RWPE2 (cell line): ENCODE results near the gene USP35.

Experiments
- ATAC-seq: fragments of 200-7000 bp; cut with Tn5 transposase; 3 replicates; pipeline ENCODE4 v1.9.1; 2021; ENCODE audit warnings: low read depth
- DNase-seq: peaks from one replicate; pipeline ENCODE4 v3.0.0-alpha.2; 2020; ENCODE audit warnings: low spot score
- H3K27ac ChIP-seq: fragments of 450-650 bp; 2 replicates; pipeline ENCODE4 v1.5.1; 2017; ENCODE audit warnings: mild to moderate bottlenecking; ENCODE audit not compliant: poor library complexity, severe bottlenecking
- H3K27me3 ChIP-seq: fragments of 250-450 bp; sonication (Bioruptor Pico); 2 replicates; pipeline ENCODE4 v1.5.1; 2021; ENCODE audit warnings: mild to moderate bottlenecking, moderate library complexity; ENCODE audit not compliant: insufficient read depth, poor library complexity, severe bottlenecking
- H3K36me3 ChIP-seq: fragments of 250-450 bp; sonication (Bioruptor Pico); 2 replicates; pipeline ENCODE4 v1.5.1; 2020; ENCODE audit warnings: low read depth, mild to moderate bottlenecking, moderate library complexity
- H3K4me1 ChIP-seq: fragments of 250-450 bp; sonication (Bioruptor Pico); 2 replicates; pipeline ENCODE4 v1.5.1; 2021; ENCODE audit warnings: mild to moderate bottlenecking, moderate library complexity; ENCODE audit not compliant: insufficient read depth, poor library complexity, severe bottlenecking
- H3K4me3 ChIP-seq: fragments of 250-450 bp; sonication (Bioruptor Pico); 2 replicates; pipeline ENCODE4 v1.5.1; 2021; ENCODE audit warnings: mild to moderate bottlenecking, moderate library complexity; ENCODE audit not compliant: severe bottlenecking
- H3K9me3 ChIP-seq: fragments of 250-450 bp; sonication (Bioruptor Pico); 2 replicates; pipeline ENCODE4 v1.5.1; 2021; ENCODE audit warnings: mild to moderate bottlenecking, moderate library complexity; ENCODE audit not compliant: severe bottlenecking
- TF ChIP-seq, protein P1 (sequence below): fragments of 450-650 bp; IDR thresholded peaks from one replicate; pipeline ENCODE4 v1.5.1; 2017; ENCODE audit warnings: mild to moderate bottlenecking, moderate library complexity; ENCODE audit not compliant: poor library complexity, severe bottlenecking

Gene USP35

DNA sequence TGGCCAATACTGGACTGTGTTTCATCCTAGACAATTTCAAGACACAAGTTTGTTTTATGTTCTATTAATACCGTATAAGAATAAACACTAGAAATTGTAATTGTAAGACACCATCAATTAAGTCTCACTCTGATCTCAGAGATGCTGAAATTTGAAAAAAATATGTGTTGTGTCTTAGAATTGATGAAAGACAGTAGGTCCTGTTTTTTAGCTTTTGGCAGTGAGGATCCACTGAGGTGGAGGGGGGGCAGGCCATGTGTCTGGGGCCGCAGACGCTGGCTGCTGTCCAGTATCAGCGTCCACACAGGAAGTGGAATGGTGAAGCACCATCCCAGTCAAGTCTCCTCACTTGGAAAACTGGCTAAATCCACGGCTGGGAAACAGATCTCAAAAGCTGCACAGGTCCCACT, 26.8 kb upstream of the USP35 start:
- no peaks in the 10 kb centered on the region for H3K4me1 ChIP-seq
- no peak overlapping the region for H3K27ac ChIP-seq
- no peaks in the 10 kb centered on the region for H3K36me3 ChIP-seq
- no peak overlapping the region for H3K4me3 ChIP-seq
- no peaks in the 10 kb centered on the region for H3K27me3 ChIP-seq
- ATAC-seq (no peak), DNase-seq (no peak)
- TF ChIP-seq, protein P1, sequence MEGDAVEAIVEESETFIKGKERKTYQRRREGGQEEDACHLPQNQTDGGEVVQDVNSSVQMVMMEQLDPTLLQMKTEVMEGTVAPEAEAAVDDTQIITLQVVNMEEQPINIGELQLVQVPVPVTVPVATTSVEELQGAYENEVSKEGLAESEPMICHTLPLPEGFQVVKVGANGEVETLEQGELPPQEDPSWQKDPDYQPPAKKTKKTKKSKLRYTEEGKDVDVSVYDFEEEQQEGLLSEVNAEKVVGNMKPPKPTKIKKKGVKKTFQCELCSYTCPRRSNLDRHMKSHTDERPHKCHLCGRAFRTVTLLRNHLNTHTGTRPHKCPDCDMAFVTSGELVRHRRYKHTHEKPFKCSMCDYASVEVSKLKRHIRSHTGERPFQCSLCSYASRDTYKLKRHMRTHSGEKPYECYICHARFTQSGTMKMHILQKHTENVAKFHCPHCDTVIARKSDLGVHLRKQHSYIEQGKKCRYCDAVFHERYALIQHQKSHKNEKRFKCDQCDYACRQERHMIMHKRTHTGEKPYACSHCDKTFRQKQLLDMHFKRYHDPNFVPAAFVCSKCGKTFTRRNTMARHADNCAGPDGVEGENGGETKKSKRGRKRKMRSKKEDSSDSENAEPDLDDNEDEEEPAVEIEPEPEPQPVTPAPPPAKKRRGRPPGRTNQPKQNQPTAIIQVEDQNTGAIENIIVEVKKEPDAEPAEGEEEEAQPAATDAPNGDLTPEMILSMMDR = no peak
- no peaks in the 10 kb centered on the region for H3K9me3 ChIP-seq

DNA sequence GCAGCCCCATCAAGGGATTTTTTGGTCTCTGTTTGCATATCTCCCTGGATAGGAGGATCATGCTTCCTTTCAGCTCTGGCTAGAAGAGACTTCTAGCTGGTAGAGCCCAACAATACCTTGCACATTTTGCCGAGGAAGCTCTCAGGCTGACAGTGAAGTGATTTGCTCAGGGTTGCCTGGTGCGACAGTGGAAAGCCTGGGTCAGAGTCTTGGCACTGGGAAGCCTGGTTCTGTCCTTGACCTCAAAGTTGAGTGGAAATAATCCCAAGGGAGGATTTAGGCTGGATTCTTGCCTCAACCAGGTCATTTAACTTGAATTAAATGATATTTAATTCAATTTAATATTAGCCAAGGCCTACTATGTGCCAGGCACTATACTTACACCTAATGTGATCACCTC, 24.9 kb upstream of the USP35 start:
- Histone ChIP-seq H3K36me3 (no peaks in the 10 kb centered on the region), H3K27me3 (no peaks in the 10 kb centered on the region), H3K9me3 (no peaks in the 10 kb centered on the region), H3K27ac (no peak overlapping the region), H3K4me1 (no peaks in the 10 kb centered on the region), H3K4me3 (no peak overlapping the region)
- DNase-seq = no peak
- ATAC-seq = no peak
- TF ChIP-seq, protein P1 = no peak

DNA sequence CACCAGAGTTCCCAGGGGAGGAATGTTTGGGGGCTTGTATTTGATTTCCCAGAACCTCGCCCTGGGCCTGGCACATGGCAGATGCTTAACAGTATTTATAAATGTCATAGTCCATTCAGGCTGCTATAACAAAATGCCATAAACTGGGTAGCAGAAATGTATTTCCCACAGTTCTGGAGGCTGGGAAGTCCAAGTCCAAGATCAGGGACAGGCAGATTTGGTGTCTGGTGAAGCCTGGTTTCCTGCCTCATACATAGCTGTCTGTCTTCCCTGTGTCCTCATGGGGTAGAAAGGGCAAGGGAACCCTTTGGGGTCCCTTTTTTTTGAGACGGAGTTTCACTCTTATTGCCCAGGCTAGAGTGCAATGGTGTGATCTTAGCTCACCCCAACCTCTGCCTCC, 24.2 kb upstream of the USP35 start:
- DNase-seq (no peak), ATAC-seq (no peak)
- Histone ChIP-seq H3K36me3 (no peaks in the 10 kb centered on the region), H3K9me3 (no peaks in the 10 kb centered on the region), H3K4me3 (no peak overlapping the region), H3K4me1 (no peaks in the 10 kb centered on the region), H3K27me3 (no peaks in the 10 kb centered on the region), H3K27ac (no peak overlapping the region)
- TF ChIP-seq, protein P1 = no peak

DNA sequence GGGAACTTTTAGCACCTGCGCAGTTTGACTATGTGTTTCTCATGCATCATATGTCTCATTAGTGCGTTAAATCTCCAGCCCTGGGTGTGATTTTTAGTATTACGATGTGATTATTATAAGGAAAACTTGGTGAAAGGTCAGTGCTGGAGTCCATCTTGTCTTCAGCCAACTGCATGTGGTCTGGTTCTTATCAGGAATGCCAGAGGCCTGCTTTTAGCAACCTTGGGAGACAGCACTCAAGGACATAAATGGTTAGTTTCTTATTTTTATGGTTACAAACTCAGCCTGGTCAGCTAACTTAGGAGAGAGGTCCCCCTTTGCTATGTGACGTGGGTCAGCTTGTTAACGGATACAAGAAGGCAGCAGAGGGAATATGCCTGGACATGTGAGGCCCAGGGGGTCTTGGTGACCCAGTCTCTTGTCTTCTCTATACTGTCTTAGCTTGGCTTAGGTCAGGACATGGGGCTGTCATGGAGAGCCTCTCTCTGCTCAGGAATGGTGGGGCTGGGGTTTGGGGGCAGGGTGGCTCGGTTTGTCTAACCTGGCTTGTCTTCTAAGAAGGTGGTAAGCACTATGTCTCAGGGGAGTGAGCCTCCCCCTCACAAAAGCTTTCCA, 21.8 kb upstream of the USP35 start:
- Histone ChIP-seq H3K27ac (no peak overlapping the region), H3K27me3 (no peaks in the 10 kb centered on the region), H3K36me3 (no peaks in the 10 kb centered on the region), H3K9me3 (no peaks in the 10 kb centered on the region), H3K4me1 (no peaks in the 10 kb centered on the region), H3K4me3 (no peak overlapping the region)
- ATAC-seq (no peak), DNase-seq (no peak)
- TF ChIP-seq, protein P1 = no peak

DNA sequence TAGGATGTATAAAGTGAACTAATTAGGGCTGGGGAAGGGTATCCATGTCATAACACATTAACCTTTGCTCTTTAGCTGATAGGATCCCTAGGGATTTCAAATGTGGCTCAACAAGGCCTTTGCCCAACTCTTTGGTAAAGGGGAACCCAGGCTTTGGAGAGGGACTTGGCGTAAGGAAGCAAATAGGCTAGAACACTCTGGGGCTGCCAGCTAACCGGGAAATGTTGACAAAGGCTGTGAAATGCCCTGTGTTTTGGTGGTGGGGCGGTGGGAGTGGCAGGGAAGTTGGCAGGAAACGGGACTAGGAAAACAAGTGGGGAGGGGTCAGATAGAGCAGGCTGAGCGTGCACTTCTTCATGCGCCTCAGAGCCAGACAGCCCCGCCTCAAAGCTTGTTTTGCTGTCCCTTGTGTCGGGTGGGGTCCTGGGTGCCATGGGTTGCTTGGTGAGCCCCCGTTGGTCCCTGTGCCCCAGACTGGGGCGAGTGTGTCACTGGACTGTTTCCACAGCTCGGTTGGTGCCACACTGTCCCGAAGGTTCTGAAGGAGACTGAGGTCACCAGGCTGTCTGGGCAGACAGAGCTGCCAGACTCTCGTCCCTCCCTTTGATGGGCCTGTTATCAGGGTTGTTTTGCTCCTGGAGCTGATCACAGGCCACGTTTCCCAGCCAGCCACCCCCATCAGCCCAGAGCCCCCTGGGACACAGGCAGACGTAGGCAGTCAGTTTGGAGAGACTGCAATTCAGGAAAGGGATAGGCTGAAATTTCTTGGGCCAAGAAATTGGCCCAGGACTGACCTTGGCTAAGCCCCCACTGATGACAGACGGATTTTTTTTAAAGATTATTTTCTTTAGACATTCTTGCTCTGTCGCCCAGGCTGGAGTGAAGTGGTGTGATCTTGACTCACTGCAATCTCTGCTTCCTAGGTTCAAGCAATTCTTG, 19.9 kb upstream of the USP35 start:
- ATAC-seq = no peak
- TF ChIP-seq, protein P1 = no peak
- H3K27ac ChIP-seq = no peak overlapping the region

More for the DNA sequence above, 19.9 kb upstream of the USP35 start:
- H3K9me3 ChIP-seq = no peaks in the 10 kb centered on the region
- no peaks in the 10 kb centered on the region for H3K27me3 ChIP-seq
- no peaks in the 10 kb centered on the region for H3K36me3 ChIP-seq
- no peak for DNase-seq
- no peaks in the 10 kb centered on the region for H3K4me1 ChIP-seq
- no peak overlapping the region for H3K4me3 ChIP-seq
